Liver (tissue), 3 donors: ENCODE data around the gene TNIP1.

Experiments used
- CTCF ChIP-seq: fragments of 150-350 bp; IDR thresholded peaks from 2 replicates; pipeline ENCODE4 v1.5.1; 2017; ENCODE audit warnings: improper control_type of control experiment, low read depth, low read length; ENCODE audit not compliant: missing input control
- HNF4G ChIP-seq: IDR thresholded peaks from 2 replicates; pipeline ENCODE4 v1.6.1; 2016; ENCODE audit warnings: antibody characterized with exemption
- MAX ChIP-seq: IDR thresholded peaks from 2 replicates; pipeline ENCODE4 v1.6.1; 2016; ENCODE audit warnings: antibody characterized with exemption
- TAF1 ChIP-seq: conservative IDR thresholded peaks from 2 replicates; pipeline ENCODE4 v1.6.1; 2016; ENCODE audit warnings: antibody characterized with exemption, mild to moderate bottlenecking
- YY1 ChIP-seq: IDR thresholded peaks from 2 replicates; pipeline ENCODE4 v1.6.1; 2016; ENCODE audit warnings: antibody characterized with exemption, mild to moderate bottlenecking
- donor health status: healthy.
- donor health status: healthy.

- TF ChIP-seq CTCF, result no peak
- no peak for TF ChIP-seq TAF1
- no peak for TF ChIP-seq YY1
- TF ChIP-seq HNF4G, result no peak
- no peak for TF ChIP-seq MAX
These were observed 50.8 kb downstream of the TNIP1 start for GRCh38 chr5:151030056-151030336.
